Measurements from ENCODE around the gene MAGEC3. TPM values are rescaled to one million over a fixed set of nuclear protein-coding genes. Genes with fewer than 3 reads are reported as not detected.

MAGEC3 gene
- total and polyA plus RNA-seq, 9 of the 15 experiments (the other 6 are each of a cell fraction or from before 2014, with no cell fraction given) = 0.11 to 0.28 (median 0.17) TPM; not detected in 6

- ChIA-PET POLR2A (no interaction called here), CTCF (ENCODE audit: low intra/inter-chr PET ratio) (no interaction called here)
- no peaks in the 10 kb centered on the region for H3K9me3 ChIP-seq (replicated peaks; ENCODE audit: control insufficient read depth, insufficient read depth, low read depth, low read length)
- DNase-seq (ENCODE audit: extremely low read depth in 1 of 4, low spot score in 3 of 4) = no peak
- H3K79me2 ChIP-seq (ENCODE audit: control insufficient read depth, insufficient read depth, low read length) = peaks cover 10% of the 10 kb centered on the region
- no peak for TF ChIP-seq YBX1 (IDR thresholded peaks at IDR 0.05)
- no peak for TF ChIP-seq NFE2 (IDR thresholded peaks at IDR 0.05; ENCODE audit: low read depth)
- TF ChIP-seq HDAC3 (IDR thresholded peaks at IDR 0.05; ENCODE audit: borderline replicate concordance, partially characterized antibody) = no peak
- TF ChIP-seq NRF1 (conservative IDR thresholded peaks at IDR 0.05 in 1 of 2, IDR thresholded peaks at IDR 0.05 in 1 of 2) = no peak
- TF ChIP-seq SRSF3 (IDR thresholded peaks at IDR 0.05; ENCODE audit: insufficient read depth, low read length) = no peak
- no peak for TF ChIP-seq ELK1 (CRISPR knock-in tag; IDR thresholded peaks at IDR 0.05)
- no peak for TF ChIP-seq ZNF512 (tag; IDR thresholded peaks at IDR 0.05)
- no peak for TF ChIP-seq CBX1 (IDR thresholded peaks at IDR 0.05; ENCODE audit: low read depth)
- TF ChIP-seq NCOA1 (IDR thresholded peaks at IDR 0.05; ENCODE audit: low read depth) = no peak
- H2AFZ ChIP-seq (ENCODE audit: low read depth, low read length) = no peak overlapping the region; the same call in 1 of the 2 replicates
- H3K4me1 ChIP-seq (replicated peaks in 1 of 2; ENCODE audit: control insufficient read depth in 2 of 2, insufficient read depth in 2 of 2, low read length in 2 of 2) = peaks cover 0 to 4% of the 10 kb centered on the region in 2 experiments; a peak in 1 of 5 replicates
- no peak overlapping the region for H3K27ac ChIP-seq (ENCODE audit: extremely low read depth, low read depth, low read length)
- H4K20me1 ChIP-seq (replicated peaks; ENCODE audit: control insufficient read depth, insufficient read depth, low read length) = no peaks in the 10 kb centered on the region
- no peak overlapping the region for H3K4me2 ChIP-seq (ENCODE audit: insufficient read depth, low read length)
- peaks cover 13% of the 10 kb centered on the region; the same call in 1 of the 3 replicates for H3K36me3 ChIP-seq (ENCODE audit: control insufficient read depth, insufficient read depth, low read length)
- no peak for ATAC-seq
- H3K4me3 ChIP-seq = no peak overlapping the region
- 39% methylated on average over 4 of the region's 4 CpGs for WGBS (ENCODE audit: insufficient coverage, low coverage, missing lambda C conversion rate)
- in situ Hi-C loops (cut with MboI) (no loop called here), intact Hi-C loops (cut with micrococcal nuclease) (no loop called here)
- H3K9ac ChIP-seq (ENCODE audit: insufficient read depth in 1 of 2, low read depth in 2 of 2, low read length in 2 of 2) = no peak overlapping the region
- BruUV-seq (replicated peaks) = no TSS peak
- FAIRE-seq = no peak
- H3K27me3 ChIP-seq (ENCODE audit: control insufficient read depth in 2 of 2, insufficient read depth in 2 of 2, low read length in 2 of 2) = no peaks in the 10 kb centered on the region
- H3K9me1 ChIP-seq (ENCODE audit: control insufficient read depth, insufficient read depth, low read length) = no peaks in the 10 kb centered on the region
Observed at GRCh38 chrX:141902366-141902765, 64.2 kb downstream of the MAGEC3 start.

Data from K562 (cell line).